Astrocyte of the spinal cord (primary cell): Measurements from ENCODE around the gene FOXO3.
A peak's percentile ranks its signal among the peaks of the same experiment; 100 is the strongest.

Source experiments
- DNase-seq: peaks from one replicate; pipeline ENCODE4 v3.0.0; 2011; ENCODE audit warnings: low read depth, low spot score
- H3K4me3 ChIP-seq: 2 replicates; pipeline ENCODE4 v1.5.1; 2011; ENCODE audit warnings: low read depth, mild to moderate bottlenecking, low read length, moderate library complexity
- CTCF ChIP-seq: IDR thresholded peaks from 2 replicates; pipeline ENCODE4 v1.5.1; 2012; ENCODE audit warnings: low read depth, mild to moderate bottlenecking, low read length, inconsistent platforms
- in situ Hi-C: cut with HindIII; loops from 2 replicates; pipeline ENCODE4 v1.10.0; 2017; ENCODE audit warnings: low sequenced_read_pairs

Gene FOXO3

GRCh38 chr6:108560463-108561308 is at the start of gene FOXO3:
Gene FOXO3, plus strand, starts transcription at chr6:108560917. Its CDS starts 292 bp downstream, at chr6:108561209.
- in situ Hi-C loops = no loop called here
- DNase-seq = peak; percentile 94
- H3K4me3 ChIP-seq = peak within 1 kb of the TSS; percentile 90
- TF ChIP-seq CTCF = no peak

- H3K4me3 ChIP-seq = no peak overlapping the region
- TF ChIP-seq CTCF = peak; percentile 58
- in situ Hi-C loops = no loop called here
- DNase-seq = peak; percentile 10
These were observed 41.8 kb upstream of the FOXO3 start for GRCh38 chr6:108518714-108519576.

GRCh38 chr6:108521616-108522107 is 39.1 kb upstream of the FOXO3 start:
- no peak overlapping the region for H3K4me3 ChIP-seq
- DNase-seq = no peak
- in situ Hi-C loops = no loop called here
- TF ChIP-seq CTCF = no peak

GRCh38 chr6:108523697-108524096 is 37.0 kb upstream of the FOXO3 start:
- no peak for TF ChIP-seq CTCF
- H3K4me3 ChIP-seq = no peak overlapping the region
- in situ Hi-C loops = no loop called here
- no peak for DNase-seq

GRCh38 chr6:108524528-108525248 is 36.0 kb upstream of the FOXO3 start:
- no peak overlapping the region for H3K4me3 ChIP-seq
- peak; percentile 2 for DNase-seq
- no peak for TF ChIP-seq CTCF
- in situ Hi-C loops = no loop called here

GRCh38 chr6:108526739-108527174 is 34.0 kb upstream of the FOXO3 start:
- in situ Hi-C loops = no loop called here
- peak; percentile 46 for DNase-seq
- H3K4me3 ChIP-seq = no peak overlapping the region
- peak; percentile 77 for TF ChIP-seq CTCF
